NCI-H82 treated with DMSO at 0.1 percent for 48 hours (cell line): Measurements from ENCODE around the gene GSTO2.

ENCODE experiments used
- DNase-seq: peaks from one replicate; lab custom pipeline; 2025; ENCODE audit not compliant: unreplicated experiment; lab: John Stamatoyannopoulos, UW

The GSTO2 gene

DNA sequence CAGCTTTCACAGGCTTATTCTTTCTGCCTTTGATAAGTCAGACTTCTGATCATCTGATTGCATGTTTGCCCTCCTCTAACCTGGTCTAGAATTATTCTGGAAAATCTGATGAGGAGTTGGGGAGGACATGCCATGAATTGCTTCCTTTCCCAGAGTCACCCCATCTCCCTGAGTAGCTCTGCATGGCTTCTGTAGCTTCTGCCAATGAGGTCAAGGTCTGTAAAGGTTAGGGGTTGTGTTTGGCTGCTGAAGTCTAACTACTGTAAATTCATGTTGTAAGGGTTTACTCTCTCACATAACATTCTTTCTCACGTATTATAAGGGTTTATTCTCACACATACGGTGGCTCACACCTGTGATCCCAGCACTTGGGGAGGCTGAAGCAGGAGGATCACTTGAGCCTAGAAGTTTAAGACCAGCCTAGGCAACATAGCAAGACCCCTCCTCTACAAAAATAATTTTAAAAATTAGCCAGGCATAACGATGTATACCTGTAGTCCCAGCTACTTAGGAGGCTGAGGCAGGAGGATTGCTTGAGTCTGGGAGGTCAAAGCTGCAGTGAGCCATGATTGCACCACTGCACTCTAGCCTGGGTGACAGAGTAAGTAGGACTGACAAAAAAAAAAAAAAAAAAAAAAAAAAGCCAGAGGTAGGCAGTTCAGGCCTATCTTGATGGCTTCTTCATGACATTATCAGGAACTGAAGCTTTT lies 10.7 kb downstream of the GSTO2 start:
- no peak for DNase-seq

- no peak for DNase-seq
These were observed 12.7 kb downstream of the GSTO2 start for GRCh38 chr10:104281694-104282093.

GRCh38 chr10:104284846-104285245 lies 15.9 kb downstream of the GSTO2 start:
- no peak for DNase-seq

- no peak for DNase-seq
These were observed 18.0 kb downstream of the GSTO2 start for GRCh38 chr10:104286939-104287338.

DNA sequence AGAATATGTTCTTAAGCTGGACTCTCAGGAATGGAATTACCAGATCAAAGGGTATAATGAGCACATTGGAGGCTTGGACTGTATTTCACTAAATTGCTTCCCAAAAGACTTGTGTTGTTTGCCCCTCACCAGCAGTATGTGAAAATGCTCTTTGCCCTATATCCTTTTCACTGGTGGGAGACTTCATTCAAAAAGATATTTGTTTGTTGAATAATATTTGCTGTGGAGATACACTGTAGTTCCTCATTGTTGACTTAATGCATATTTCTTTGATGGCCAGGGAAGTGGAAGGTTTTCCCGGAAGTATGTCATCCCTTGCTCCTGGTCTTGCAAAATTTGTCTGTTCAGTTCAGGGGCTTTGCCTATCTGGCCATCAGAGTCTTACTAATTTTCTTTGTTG lies 19.4 kb downstream of the GSTO2 start:
- DNase-seq: no peak

DNA sequence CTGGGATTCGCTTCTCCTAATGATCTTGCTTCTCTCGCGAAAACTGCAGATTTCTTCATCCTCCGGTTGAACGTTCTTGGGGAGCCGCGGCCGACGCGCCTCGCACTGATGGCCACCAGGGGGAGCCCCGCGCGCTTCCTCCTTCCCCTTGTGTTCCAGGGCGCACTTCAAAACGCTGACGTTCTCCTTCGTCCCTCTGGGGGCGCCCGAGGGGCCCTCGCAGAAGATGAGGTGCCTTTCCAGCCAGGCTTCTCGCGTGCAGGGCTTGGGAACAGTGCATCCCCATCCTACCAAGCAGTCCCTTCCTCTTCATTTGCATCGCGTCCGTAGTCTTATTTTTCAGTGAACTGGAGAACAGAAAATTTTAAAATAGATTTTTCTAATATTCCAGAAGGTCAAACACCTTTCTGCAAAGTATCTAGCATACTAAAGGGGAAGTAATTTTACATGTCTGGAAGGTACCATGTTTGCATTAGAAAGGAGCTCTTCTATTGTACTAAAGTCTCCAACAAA lies 22.5 kb downstream of the GSTO2 start:
- peak; percentile 42 for DNase-seq

DNA sequence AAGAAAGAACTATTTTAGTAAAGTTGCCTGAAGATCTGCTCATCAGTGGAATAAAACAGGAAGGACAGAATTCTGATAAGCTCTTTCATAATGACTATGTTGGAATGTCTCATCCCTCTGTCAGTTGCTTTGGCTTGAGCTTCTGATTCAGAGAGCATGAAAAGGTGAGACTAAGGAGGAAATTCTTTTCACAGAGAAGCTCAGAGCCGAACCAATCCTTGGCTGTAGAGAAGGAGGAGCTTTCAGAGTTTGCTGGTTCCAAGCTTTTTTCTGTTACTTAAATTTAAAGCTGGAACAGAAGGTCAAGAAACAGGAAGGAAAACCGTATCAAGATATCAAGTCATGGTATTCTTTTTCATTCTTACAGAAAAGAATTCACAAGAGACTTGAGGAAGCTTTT lies 24.0 kb downstream of the GSTO2 start:
- no peak for DNase-seq

DNA sequence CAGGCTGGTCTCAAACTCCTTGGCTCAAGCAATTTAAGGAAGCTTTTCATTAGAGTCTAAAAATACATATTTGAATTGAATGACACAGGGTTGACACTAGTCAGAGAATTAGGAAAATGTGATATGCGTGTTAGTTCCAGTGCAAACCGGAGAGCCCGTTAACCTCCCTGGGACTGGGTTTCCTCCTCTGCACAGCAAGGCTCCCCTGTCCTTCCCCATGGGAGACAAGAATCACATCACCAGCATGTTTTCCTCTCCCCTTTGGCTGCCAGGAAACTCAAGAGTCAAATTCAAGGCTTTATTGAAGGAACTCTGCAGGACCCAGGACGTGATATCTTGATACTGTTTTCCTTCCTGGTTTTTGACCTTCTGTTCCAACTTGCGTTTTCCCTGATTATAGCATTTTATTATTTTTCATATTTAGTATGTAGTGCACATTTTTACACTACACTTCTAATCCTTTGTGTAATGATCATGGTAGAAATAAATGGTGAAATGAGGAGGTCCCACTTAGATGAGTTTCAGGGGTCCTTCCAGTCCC lies 24.9 kb downstream of the GSTO2 start:
- no peak for DNase-seq

DNA sequence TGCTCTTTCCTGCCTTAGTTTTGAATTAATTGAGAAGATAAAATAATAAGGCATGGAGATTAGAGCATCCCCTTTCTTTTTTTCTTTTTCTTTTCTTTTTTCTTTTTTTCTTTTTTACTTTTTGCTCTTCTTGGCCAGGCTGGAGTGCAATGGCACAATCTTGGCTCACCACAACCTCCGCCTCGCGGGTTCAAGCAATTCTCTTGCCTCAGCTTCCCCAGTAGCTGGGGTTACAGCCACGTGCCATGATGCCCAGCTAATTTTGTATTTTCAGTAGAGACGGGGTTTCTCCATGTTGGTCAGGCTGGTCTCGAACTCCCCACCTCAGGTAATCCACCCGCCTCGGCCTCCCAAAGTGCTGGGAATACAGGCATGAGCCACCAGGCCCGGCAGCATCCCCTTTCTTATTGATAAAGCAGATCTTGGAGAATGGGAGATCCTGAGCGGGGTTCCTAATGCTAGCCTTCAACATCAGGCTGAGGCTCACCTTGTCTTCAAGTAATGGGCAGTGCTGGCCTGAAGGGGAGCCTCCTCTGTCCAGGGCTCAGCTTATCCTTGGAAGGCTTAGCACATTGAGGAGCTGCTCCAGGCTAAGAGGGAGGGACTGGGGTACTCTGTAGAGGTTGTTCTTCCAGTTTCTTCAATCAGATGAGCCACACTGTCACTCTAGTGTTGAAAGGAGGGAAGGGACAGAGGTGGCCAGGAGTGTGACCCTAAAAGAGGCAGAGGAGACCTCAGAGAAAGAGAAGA lies 27.9 kb downstream of the GSTO2 start:
- DNase-seq: no peak

DNA sequence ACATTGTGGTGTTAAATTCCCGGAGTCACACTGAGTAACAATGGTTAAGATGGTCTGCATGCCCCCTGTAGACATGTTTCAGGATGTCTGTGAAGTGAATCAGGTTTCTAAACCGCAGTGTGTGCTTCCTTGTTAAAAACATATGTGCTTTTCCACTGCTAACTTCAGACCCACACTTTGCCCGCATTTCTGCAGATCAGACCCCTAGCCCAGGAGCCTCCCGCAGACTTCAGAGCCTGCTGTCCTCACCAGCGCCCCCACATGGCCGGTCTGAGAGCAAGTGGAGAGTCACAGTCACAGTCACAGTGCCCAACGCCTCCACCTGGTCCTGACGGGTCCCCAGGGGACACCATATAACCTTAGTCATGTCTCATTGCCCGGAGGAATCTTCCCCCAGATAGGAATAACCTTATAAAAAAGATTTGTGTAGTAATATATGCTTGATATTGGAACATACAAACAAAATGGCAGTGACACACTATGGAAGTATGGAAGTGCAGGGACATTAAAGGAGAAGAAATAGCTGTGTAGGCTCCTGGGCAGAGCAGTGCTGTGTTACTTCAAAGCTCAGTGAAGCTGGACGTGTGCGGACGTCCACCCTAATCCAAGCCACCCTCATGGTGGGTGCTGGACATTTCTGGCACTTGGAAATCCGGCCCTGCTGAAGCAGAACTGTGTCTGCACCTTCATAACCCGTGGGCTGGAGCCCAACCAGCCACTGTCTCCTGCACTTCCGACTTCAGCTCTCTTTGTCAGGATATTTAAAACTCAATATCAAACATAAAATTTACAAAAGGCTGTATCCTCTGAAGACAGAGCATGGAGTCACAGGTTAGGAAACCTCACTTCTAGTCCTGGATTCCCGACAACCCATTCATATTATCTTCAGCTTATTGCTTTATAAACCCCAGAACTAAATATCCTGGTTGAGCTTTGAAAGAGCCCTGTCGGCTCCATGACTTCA lies 29.0 kb downstream of the GSTO2 start:
- no peak for DNase-seq

DNA sequence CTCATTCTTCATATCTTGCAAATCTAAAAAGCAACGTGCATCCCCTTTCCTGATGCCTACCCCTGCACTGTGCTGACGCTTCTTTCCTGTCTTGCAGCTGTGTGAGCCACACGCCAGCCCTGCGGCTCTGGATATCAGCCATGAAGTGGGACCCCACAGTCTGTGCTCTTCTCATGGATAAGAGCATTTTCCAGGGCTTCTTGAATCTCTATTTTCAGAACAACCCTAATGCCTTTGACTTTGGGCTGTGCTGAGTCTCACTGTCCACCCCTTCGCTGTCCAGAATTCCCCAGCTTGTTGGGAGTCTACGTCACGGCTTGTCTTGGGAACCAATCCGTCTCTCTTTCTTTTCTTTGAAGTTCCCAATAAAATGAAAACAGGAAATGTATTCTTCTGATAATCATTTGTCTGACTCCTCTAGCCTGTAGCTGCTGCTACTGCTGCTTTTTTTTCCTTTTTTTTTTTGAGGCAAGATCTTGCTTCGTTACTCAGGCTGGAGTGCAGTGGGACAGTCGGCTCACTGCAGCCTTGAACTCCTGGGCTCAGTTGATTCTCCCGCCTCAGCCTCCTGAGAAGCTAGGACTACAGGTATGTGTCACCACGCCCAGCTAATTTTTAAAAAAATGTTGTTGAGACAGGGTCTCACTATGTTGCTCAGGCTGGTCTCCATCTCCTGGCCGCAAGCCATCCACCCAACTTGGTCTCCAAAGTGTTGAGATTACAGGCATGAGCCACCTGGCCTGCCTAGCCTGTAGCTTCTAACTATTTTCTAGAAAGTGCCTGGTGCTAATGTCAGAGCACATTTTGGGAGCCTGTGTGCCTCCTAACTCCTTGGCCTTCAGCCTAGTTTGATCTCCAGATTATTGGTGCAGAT lies 30.3 kb downstream of the GSTO2 start:
- no peak for DNase-seq

GRCh38 chr10:104300002-104300735 lies 31.2 kb downstream of the GSTO2 start:
- no peak for DNase-seq

- DNase-seq: peak; percentile 58
These were observed 31.8 kb downstream of the GSTO2 start for GRCh38 chr10:104300736-104301292.

- no peak for DNase-seq
These were observed 33.1 kb downstream of the GSTO2 start for GRCh38 chr10:104301907-104302690.

DNA sequence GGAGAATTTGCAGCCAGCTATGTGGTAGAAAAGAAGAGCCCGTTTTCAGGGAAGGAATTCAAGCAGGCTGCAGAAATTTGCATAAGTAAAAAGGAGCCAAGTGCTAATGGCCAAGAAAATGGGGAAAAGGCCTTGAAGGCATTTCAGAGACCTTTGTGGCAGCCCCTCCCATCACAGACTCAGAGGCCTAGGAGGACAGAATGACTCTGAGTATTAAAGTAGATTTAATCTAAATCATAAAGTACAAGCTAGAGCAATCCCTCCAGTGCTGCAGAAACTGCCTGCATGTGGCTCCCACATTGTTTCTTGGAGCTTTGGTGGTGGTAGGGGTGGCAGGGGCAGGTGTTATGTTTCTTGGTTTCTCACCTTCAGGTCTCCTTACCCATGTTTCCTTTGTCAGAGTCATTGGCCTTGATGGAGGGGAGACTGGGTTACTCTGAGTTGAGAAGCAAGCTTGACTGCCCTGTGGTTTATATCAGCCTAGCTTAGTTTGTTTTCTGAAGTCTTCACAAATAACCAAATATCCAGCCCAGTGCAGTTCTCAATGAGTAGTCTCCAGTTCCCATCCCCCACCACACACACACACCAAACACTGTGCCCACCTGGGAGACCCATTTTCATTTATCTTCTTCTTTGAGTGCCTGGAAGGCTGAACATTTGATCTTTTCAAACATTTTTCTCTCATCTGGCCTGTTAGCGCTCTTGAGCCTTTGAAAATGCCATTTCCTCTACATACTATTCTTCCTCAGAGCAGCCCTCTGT lies 34.8 kb downstream of the GSTO2 start:
- DNase-seq: no peak

- no peak for DNase-seq
These were observed 35.4 kb downstream of the GSTO2 start for GRCh38 chr10:104304356-104304745.

GRCh38 chr10:104304927-104305326 lies 35.9 kb downstream of the GSTO2 start:
- no peak for DNase-seq

GRCh38 chr10:104306897-104307296 lies 37.9 kb downstream of the GSTO2 start:
- no peak for DNase-seq
